Heart left ventricle (tissue), 16 donors: Measurements from ENCODE around the gene CXCR5. TPM values are rescaled to one million over a fixed set of nuclear protein-coding genes. Genes with fewer than 3 reads are reported as not detected.

ENCODE experiments used
- ATAC-seq, 4 donors: fragments of 200-7000 bp; cut with Tn5 transposase; one replicate each; pipeline ENCODE4 v1.9.1; 2020 to 2022; ENCODE audit warnings: moderate library complexity in 4 of 4, mild to moderate bottlenecking in 3 of 4, moderate number of reproducible peaks in 1 of 4
- DNase-seq, 5 donors: peaks; one replicate each; pipeline ENCODE4 v3.0.0-alpha.2; 2020
- H3K27ac ChIP-seq, 12 donors: fragments of 200-600 bp; sonication (generic) in 4 of 12; one replicate each; pipeline versions ENCODE4 v1.5.0 to v1.8.0; 2016 to 2022; ENCODE audit warnings: mild to moderate bottlenecking in 2 of 12
- H3K27me3 ChIP-seq, 9 donors: fragments of 200-600 bp; sonication (generic) in 2 of 9; one replicate each; pipeline versions ENCODE4 v1.5.1 to v1.8.0; 2016 to 2022; ENCODE audit warnings: mild to moderate bottlenecking in 3 of 9
- H3K36me3 ChIP-seq, 9 donors: fragments of 200-600 bp; sonication (generic) in 2 of 9; one replicate each; pipeline versions ENCODE4 v1.5.0 to v1.8.0; 2018 to 2022; ENCODE audit warnings: mild to moderate bottlenecking in 2 of 9
- H3K4me1 ChIP-seq, 12 donors: fragments of 200-600 bp; sonication (generic) in 4 of 12; one replicate each; pipeline versions ENCODE4 v1.5.0 to v1.8.0; 2016 to 2022; ENCODE audit warnings: mild to moderate bottlenecking in 3 of 12
- H3K4me3 ChIP-seq, 12 donors: fragments of 200-600 bp; sonication (generic) in 4 of 12; one replicate each; pipeline versions ENCODE4 v1.5.0 to v1.8.0; 2017 to 2022; ENCODE audit warnings: mild to moderate bottlenecking in 9 of 12, moderate library complexity in 4 of 12
- H3K9me3 ChIP-seq, 12 donors: fragments of 200-600 bp; sonication (generic) in 4 of 12; one replicate each; pipeline versions ENCODE4 v1.5.0 to v1.8.0; 2016 to 2022; ENCODE audit warnings: mild to moderate bottlenecking in 1 of 12
- CTCF ChIP-seq, 12 donors: fragments of 200-600 bp; sonication (generic) in 4 of 12; IDR thresholded peaks; one replicate each; pipeline versions ENCODE4 v1.5.0 to v1.8.0; 2018 to 2022; ENCODE audit warnings: antibody characterized with exemption in 12 of 12, mild to moderate bottlenecking in 5 of 12
- POLR2A ChIP-seq, 2 donors: fragments of 450-650 bp; IDR thresholded peaks; one replicate each; pipeline ENCODE4 v1.6.1; 2017; ENCODE audit warnings: antibody characterized with exemption in 2 of 2, mild to moderate bottlenecking in 2 of 2, moderate library complexity in 2 of 2
- WGBS, 4 donors: extraction: QIAGEN DNeasy Blood & Tissue Kit in 2 of 4; methylation state at CpG; one replicate each; pipeline versions ENCODE4 v1.1.5 to v1.1.7; 2013 to 2018; 5-methylcytosine and 5-hydroxymethylcytosine counted together
- intact Hi-C, 10 donors: fragments of 100-400 bp; cut with DNase I; formaldehyde crosslinking; loops; one replicate each; pipeline versions ENCODE4 v1.11.1 to v1.14.2; 2022
- polyA plus RNA-seq, 2 donors: library from polyadenylated mRNA; stranded (reverse); fragments of 200-250 nt; gene quantifications; one replicate each; pipeline ENCODE4 v1.2.3, GENCODE V29; 2013
- total RNA-seq, 9 donors: library from RNA; depleted of rRNA in 2 of 9; stranded (reverse); fragments of >200 nt in 2 of 9; fragmentation: NEBNext Ultra II Directional in 3 of 9; extraction: Animal tissue kit (Norgen Biotek cat#: 25700) in 3 of 9; gene quantifications; one replicate each; pipeline versions ENCODE4 v1.1.0 to v1.2.4, GENCODE V29; 2016 to 2023
- donor health status: ischemic (EF 13 %, LVEDD 7.1; RV severe dilation, severe dysfunction).
- donor health status: healthy with polysubstance abuse.
- donor health status: DM: no; HTN: yes; CAD: no.
- donor health status: DM: no; HTN: no; CAD: no.
- donor health status: ischemic (EF 25% LVEDD 6.9; RV normal size, moderate dysfunction).
- donor health status: ischemic (EF 25% LVEDD 5.7; RV mildly dilated, moderate dysfunction).
- donor health status: healthy.
- donor health status: DM: yes; HTN: yes; CAD: no.
- donor health status: ischemic (EF 35%, LVEDD 5.7; RV mildly dilated, moderate dysfunction).
- donor health status: nonischemic (EF 11% LVEDD 7.7; RV severe dilation, severe dysfunction).
- donor health status: DM: yes; HTN: yes; CAD: no.
- donor health status: PGD.
- donor health status: ischemic (EF 29% LVEDD 5.4; RV normal size, mild dysfunction).
- donor health status: nonischemic (EF 23%, LVEDD 6.1; RV moderate dilation, normal function).

The CXCR5 gene
- total and polyA plus RNA-seq, 11 donors = 0.11 to 0.27 (median 0.25) TPM; not detected in 8

GRCh38 chr11:118914178-118914918 lies 30.7 kb downstream of the CXCR5 start:
- peak overlapping the region; percentile 69 to 100 (median 95) for H3K27ac ChIP-seq
- TF ChIP-seq CTCF (IDR thresholded peaks at IDR 0.05) (no peak), POLR2A (IDR thresholded peaks at IDR 0.05) (no peak)
- intact Hi-C loops = loop anchor here in 1 of 10 donors (5.0 kb wide), 1 partner anchor 188 kb away; the partner anchor contains the start of gene DPAGT1
- WGBS, 4 donors = 20 to 31% (median 24%) methylated on average over 9 to 15 of the region's 15 CpGs
- DNase-seq = peak in 1 of 5 donors; percentile 71
- H3K4me3 ChIP-seq = peak overlapping the region in 8 of 12 donors; percentile 7 to 48 (median 30)
- H3K4me1 ChIP-seq = peaks cover 34 to 100% (median 99%) of the 10 kb centered on the region in 12 donors
- H3K27me3 ChIP-seq = no peaks in the 10 kb centered on the region
- ATAC-seq = no peak
- H3K9me3 ChIP-seq = no peaks in the 10 kb centered on the region
- H3K36me3 ChIP-seq = no peaks in the 10 kb centered on the region

- DNase-seq = no peak
- intact Hi-C loops = loop anchor here in 1 of 10 donors (5.0 kb wide), 1 partner anchor 187 kb away; the partner anchor contains the start of gene DPAGT1
Observed at GRCh38 chr11:118914987-118915386, 31.3 kb downstream of the CXCR5 start.

GRCh38 chr11:118915396-118915795 lies 31.7 kb downstream of the CXCR5 start:
- peak overlapping the region; percentile 87 to 100 (median 95) for H3K27ac ChIP-seq
- H3K36me3 ChIP-seq = no peaks in the 10 kb centered on the region
- no peaks in the 10 kb centered on the region for H3K27me3 ChIP-seq
- ATAC-seq (no peak), DNase-seq (no peak)
- H3K4me1 ChIP-seq = peaks cover 32 to 100% (median 99%) of the 10 kb centered on the region in 12 donors
- H3K4me3 ChIP-seq = peak overlapping the region in 1 of 12 donors; percentile 9
- H3K9me3 ChIP-seq = no peaks in the 10 kb centered on the region
- 58 to 90% (median 69%) methylated on average over 2 of the region's 2 CpGs for WGBS, 4 donors
- intact Hi-C loops = no loop called here
- TF ChIP-seq POLR2A (IDR thresholded peaks at IDR 0.05) (no peak), CTCF (IDR thresholded peaks at IDR 0.05) (no peak)

More at GRCh38 chr11:118914987-118915386, 31.3 kb downstream of the CXCR5 start:
- peak overlapping the region in 1 of 12 donors; percentile 37 for H3K4me3 ChIP-seq
- peaks cover 34 to 100% (median 99%) of the 10 kb centered on the region in 12 donors for H3K4me1 ChIP-seq
- H3K27ac ChIP-seq = peak overlapping the region; percentile 87 to 100 (median 95)
- 78 to 100% (median 90%) methylated on average over 3 to 4 of the region's 4 CpGs for WGBS, 4 donors
- no peak for ATAC-seq
- no peak for TF ChIP-seq CTCF (IDR thresholded peaks at IDR 0.05)
- TF ChIP-seq POLR2A (IDR thresholded peaks at IDR 0.05) = no peak
- no peaks in the 10 kb centered on the region for H3K36me3 ChIP-seq
- H3K9me3 ChIP-seq = no peaks in the 10 kb centered on the region
- no peaks in the 10 kb centered on the region for H3K27me3 ChIP-seq
